ENCODE results near the gene TFR2. TPM values are rescaled to one million over a fixed set of nuclear protein-coding genes. Genes with fewer than 3 reads are reported as not detected.
"Not testable (repeated sequence)": the region's sequence is repeated elsewhere in the genome, so short reads cannot be mapped to it uniquely, and the experiment has no call there.

TFR2 gene
- total and polyA plus RNA-seq, 12 donors = 0.20 to 0.58 (median 0.49) TPM; not detected in 7

GRCh38 chr7:100673302-100673941 is 32.1 kb upstream of the TFR2 start, which contains the start of gene GNB2:
GNB2 (plus strand) TSS chr7:100673740; CDS start chr7:100676266, 2,526 bp downstream.
- intact Hi-C loops (cut with DNase I) = loop anchor here in 5 of 10 donors (1.0 to 10.0 kb wide), 8 partner anchors 32 to 199 kb away; partner anchors contain the start of genes MOSPD3 (in 4 of the 5), FBXO24 (in 1 of the 5), LRCH4 (in 1 of the 5) and TSC22D4 (in 1 of the 5)
- peaks cover 0 to 34% (median 22%) of the 10 kb centered on the region in 9 donors for H3K4me1 ChIP-seq
- H3K9me3 ChIP-seq = no peaks in the 10 kb centered on the region
- no peaks in the 10 kb centered on the region for H3K27me3 ChIP-seq
- ATAC-seq (peak; percentile 92 to 95 (median 94)), DNase-seq (peak; percentile 99)
- peaks cover 0 to 23% (median 19%) of the 10 kb centered on the region in 9 donors for H3K36me3 ChIP-seq
- peak within 1 kb of the TSS; percentile 78 to 100 (median 98) for H3K27ac ChIP-seq
- peak within 1 kb of the TSS; percentile 95 to 99 (median 96) for H3K4me3 ChIP-seq
- TF ChIP-seq CTCF (IDR thresholded peaks at IDR 0.05) = no peak
- WGBS, 2 donors = 0% methylated on average over 63 of the region's 65 CpGs

- 92% methylated on average over 18 of the region's 18 CpGs for WGBS, 2 donors
- no peak overlapping the region for H3K4me3 ChIP-seq
- H3K4me1 ChIP-seq = peaks cover 0 to 20% (median 14%) of the 10 kb centered on the region in 9 donors
- H3K36me3 ChIP-seq = peaks cover 0 to 5% (median 2%) of the 10 kb centered on the region in 9 donors
- no peak for ATAC-seq
- no peaks in the 10 kb centered on the region for H3K9me3 ChIP-seq
- intact Hi-C loops (cut with DNase I) = loop anchor here in 4 of 10 donors (2.0 to 10.0 kb wide), 5 partner anchors 44 to 197 kb away; partner anchors contain the start of genes MOSPD3 (in 2 of the 4) and TSC22D4 (in 1 of the 4)
- no peak for TF ChIP-seq CTCF (IDR thresholded peaks at IDR 0.05)
- DNase-seq = no peak
- no peak overlapping the region for H3K27ac ChIP-seq
- no peaks in the 10 kb centered on the region for H3K27me3 ChIP-seq
Measured at GRCh38 chr7:100671353-100672327, 30.3 kb upstream of the TFR2 start.

- no peak overlapping the region for H3K4me3 ChIP-seq
- TF ChIP-seq CTCF (IDR thresholded peaks at IDR 0.05) = no peak
- DNase-seq (no peak), ATAC-seq (no peak)
- H3K27me3 ChIP-seq = peaks cover 0 to 3% (median 0%) of the 10 kb centered on the region in 7 donors
- H3K4me1 ChIP-seq = peaks cover 0 to 6% (median 3%) of the 10 kb centered on the region in 9 donors
- intact Hi-C loops (cut with DNase I) = loop anchor here in 3 of 10 donors (5.0 to 10.0 kb wide), 4 partner anchors 43 to 195 kb away; partner anchors contain the start of genes MOSPD3 (in 1 of the 3) and TSC22D4 (in 1 of the 3)
- WGBS, 2 donors = 73 to 75% methylated on average over 8 of the region's 8 CpGs
- no peaks in the 10 kb centered on the region for H3K9me3 ChIP-seq
- no peak overlapping the region for H3K27ac ChIP-seq
- H3K36me3 ChIP-seq = no peaks in the 10 kb centered on the region
Measured at GRCh38 chr7:100670074-100670473, 28.7 kb upstream of the TFR2 start.

- 95 to 98% methylated on average over 12 of the region's 12 CpGs for WGBS, 2 donors
- not testable (repeated sequence) for DNase-seq
- intact Hi-C loops (cut with DNase I) = loop anchor here in 2 of 10 donors (2.0 to 5.0 kb wide), 2 partner anchors 37 to 68 kb away; no protein-coding TSS in a partner anchor
Measured at GRCh38 chr7:100669106-100669505, 27.8 kb upstream of the TFR2 start.

More at GRCh38 chr7:100669106-100669505, 27.8 kb upstream of the TFR2 start:
- not testable (repeated sequence) for H3K27ac ChIP-seq, H3K4me3 ChIP-seq, H3K27me3 ChIP-seq, H3K4me1 ChIP-seq, ATAC-seq, H3K36me3 ChIP-seq, H3K9me3 ChIP-seq

Measured in heart right ventricle (tissue), 16 donors.